HEK293 (cell line): Measurements from ENCODE around the gene SLK.

ENCODE experiments used
- CTCF ChIA-PET: fragments of 350-600 bp; formaldehyde crosslinking; extraction: SDS; loops from one replicate; lab custom pipeline; 2021; ENCODE audit warnings: antibody characterized with exemption; lab: Yijun Ruan, JAX
- POLR2A ChIA-PET: fragments of 300-600 bp; formaldehyde crosslinking; extraction: SDS; loops from one replicate; lab custom pipeline; 2020; ENCODE audit warnings: antibody characterized with exemption, inconsistent platforms; lab: Yijun Ruan, JAX
- H3K27ac ChIP-seq: fragments of 200-500 bp; sonication (Bioruptor generic); 2 replicates; pipeline ENCODE4 v1.5.1; 2014; ENCODE audit warnings: low read depth, low read length, control low read depth, inconsistent platforms; ENCODE audit errors: extremely low read depth
- H3K36me3 ChIP-seq, 2 experiments: fragments of 200-500 bp in 1 of 2; sonication (Bioruptor generic) in 1 of 2; 1 replicate in 1 of 2; 2 replicates in 1 of 2; pipeline ENCODE4 v1.5.1; 2014 to 2017; ENCODE audit warnings: inconsistent platforms in 2 of 2, low read length in 2 of 2; ENCODE audit not compliant: control insufficient read depth in 2 of 2, insufficient read depth in 1 of 2
- H3K4me1 ChIP-seq: fragments of 200-500 bp; sonication (Bioruptor generic); 2 replicates; pipeline ENCODE4 v1.5.1; 2014; ENCODE audit warnings: mild to moderate bottlenecking, low read length, inconsistent platforms; ENCODE audit not compliant: control insufficient read depth, insufficient read depth
- H3K4me3 ChIP-seq: 2 replicates; pipeline ENCODE4 v1.5.1; 2011; ENCODE audit warnings: low read depth, mild to moderate bottlenecking, control low read depth, low read length, moderate library complexity
- H3K9me3 ChIP-seq: fragments of 200-500 bp; sonication (Bioruptor generic); 2 replicates; pipeline ENCODE4 v1.5.1; 2014; ENCODE audit warnings: low read depth, low read length, inconsistent platforms; ENCODE audit not compliant: control insufficient read depth, insufficient read depth
- ATF2 ChIP-seq: fragments of 450-650 bp; formaldehyde crosslinking; IDR thresholded peaks from 2 replicates; pipeline ENCODE4 v1.5.1; 2016; ENCODE audit warnings: missing biosample characterization, missing genetic modification characterization, low read depth
- GLI4 ChIP-seq: fragments of 450-650 bp; formaldehyde crosslinking; IDR thresholded peaks from 2 replicates; pipeline ENCODE4 v1.5.1; 2016; ENCODE audit warnings: missing biosample characterization, missing genetic modification characterization
- KLF10 ChIP-seq: fragments of 450-650 bp; IDR thresholded peaks from 2 replicates; pipeline ENCODE4 v1.5.1; 2018; ENCODE audit warnings: missing biosample characterization, mild to moderate bottlenecking, missing genetic modification characterization
- PRDM10 ChIP-seq: fragments of 450-650 bp; formaldehyde crosslinking; IDR thresholded peaks from 2 replicates; pipeline ENCODE4 v1.5.1; 2016; ENCODE audit warnings: missing biosample characterization, missing genetic modification characterization
- WT1 ChIP-seq: fragments of 450-650 bp; formaldehyde crosslinking; IDR thresholded peaks from 2 replicates; pipeline ENCODE4 v1.5.1; 2016; ENCODE audit warnings: missing biosample characterization, missing genetic modification characterization
- ZBTB21 ChIP-seq: fragments of 450-650 bp; formaldehyde crosslinking; IDR thresholded peaks from 2 replicates; pipeline ENCODE4 v1.5.1; 2017; ENCODE audit warnings: missing biosample characterization, missing genetic modification characterization
- ZBTB49 ChIP-seq: fragments of 450-650 bp; formaldehyde crosslinking; IDR thresholded peaks from 2 replicates; pipeline ENCODE4 v1.5.1; 2016; ENCODE audit warnings: missing biosample characterization, missing genetic modification characterization, low read depth
- ZNF266 ChIP-seq: fragments of 450-650 bp; formaldehyde crosslinking; IDR thresholded peaks from 2 replicates; pipeline ENCODE4 v1.5.1; 2016; ENCODE audit warnings: missing biosample characterization, missing genetic modification characterization, low read depth
- ZNF366 ChIP-seq: fragments of 450-650 bp; formaldehyde crosslinking; conservative IDR thresholded peaks from 2 replicates; pipeline ENCODE4 v1.5.1; 2016; ENCODE audit warnings: missing biosample characterization, missing genetic modification characterization
- ZNF404 ChIP-seq: fragments of 450-650 bp; formaldehyde crosslinking; IDR thresholded peaks from 2 replicates; pipeline ENCODE4 v1.5.1; 2017; ENCODE audit warnings: missing biosample characterization, missing genetic modification characterization
- ZNF518A ChIP-seq: fragments of 450-650 bp; formaldehyde crosslinking; conservative IDR thresholded peaks from 2 replicates; pipeline ENCODE4 v1.5.1; 2016; ENCODE audit warnings: low read depth, missing biosample characterization, missing genetic modification characterization
- ZNF558 ChIP-seq: fragments of 450-650 bp; formaldehyde crosslinking; IDR thresholded peaks from 2 replicates; pipeline ENCODE4 v1.5.1; 2016; ENCODE audit warnings: missing biosample characterization, missing genetic modification characterization
- ZNF600 ChIP-seq: fragments of 450-650 bp; formaldehyde crosslinking; IDR thresholded peaks from 2 replicates; pipeline ENCODE4 v1.5.1; 2016; ENCODE audit warnings: missing biosample characterization, missing genetic modification characterization
- ZNF621 ChIP-seq: fragments of 450-650 bp; formaldehyde crosslinking; IDR thresholded peaks from 2 replicates; pipeline ENCODE4 v1.5.1; 2017; ENCODE audit warnings: missing biosample characterization, missing genetic modification characterization
- ZNF658 ChIP-seq: fragments of 450-650 bp; formaldehyde crosslinking; IDR thresholded peaks from 2 replicates; pipeline ENCODE4; 2016; ENCODE audit warnings: missing biosample characterization, missing genetic modification characterization
- ZNF707 ChIP-seq: fragments of 450-650 bp; formaldehyde crosslinking; IDR thresholded peaks from 2 replicates; pipeline ENCODE4 v1.5.1; 2016; ENCODE audit warnings: missing biosample characterization, missing genetic modification characterization
- ZSCAN4 ChIP-seq: fragments of 450-650 bp; formaldehyde crosslinking; IDR thresholded peaks from 2 replicates; pipeline ENCODE4 v1.5.1; 2017; ENCODE audit warnings: missing biosample characterization, missing genetic modification characterization

Gene SLK

GRCh38 chr10:103921750-103922195 lies 45.2 kb upstream of the SLK start (continued):
- TF ChIP-seq ZNF518A (tag by site-specific recombination) (0 out of 2 replicates have a peak, but pooled peaks have one; percentile 51), GLI4 (no peak), ZSCAN4 (tag by site-specific recombination) (no peak), ZNF621 (tag by site-specific recombination) (no peak), ZNF600 (tag by site-specific recombination) (peak; percentile 100), PRDM10 (tag by site-specific recombination) (peak; percentile 23; the same call in 1 of the 2 replicates), ZNF558 (tag by site-specific recombination) (no peak)

- no peak overlapping the region for H3K27ac ChIP-seq
- H3K4me1 ChIP-seq = peaks cover 6% of the 10 kb centered on the region
- H3K9me3 ChIP-seq = no peaks in the 10 kb centered on the region
- no peak overlapping the region for H3K4me3 ChIP-seq
- no peaks in the 10 kb centered on the region for H3K36me3 ChIP-seq
- CTCF ChIA-PET = interaction anchor here (0.8 kb wide), 1 partner anchor 74 kb away, joined by 3 read pairs; no protein-coding TSS in a partner anchor
- POLR2A ChIA-PET = no interaction called here
- TF ChIP-seq ZBTB49 (tag by site-specific recombination) = no peak
- TF ChIP-seq ZNF366 (tag by site-specific recombination) = 0 out of 2 replicates have a peak, but pooled peaks have one; percentile 47
- no peak for TF ChIP-seq WT1
- no peak for TF ChIP-seq KLF10 (tag by site-specific recombination)
- no peak for TF ChIP-seq ZNF707 (tag by site-specific recombination)
- TF ChIP-seq ATF2 (tag by site-specific recombination) = peak; percentile 71
- no peak for TF ChIP-seq ZNF266 (tag by site-specific recombination)
- peak; percentile 41 for TF ChIP-seq PRDM10 (tag by site-specific recombination)
- TF ChIP-seq ZNF404 (tag by site-specific recombination) = no peak
- TF ChIP-seq ZNF658 (tag by site-specific recombination) = no peak
- 0 out of 2 replicates have a peak, but pooled peaks have one; percentile 70 for TF ChIP-seq ZBTB21 (tag by site-specific recombination)
Observed at GRCh38 chr10:103922659-103923058, 44.3 kb upstream of the SLK start.
